ENCODE results near the gene DMP1.

Gene DMP1

GRCh38 chr4:87649980-87650379 lies at the start of gene DMP1:
Gene DMP1 (plus strand): TSS chr4:87650280. CDS start chr4:87656493, 6,213 bp downstream.
- no peak for DNase-seq (ENCODE audit: low read depth)

GRCh38 chr4:87601361-87601760 lies 48.7 kb upstream of the DMP1 start:
- DNase-seq (ENCODE audit: low read depth): no peak

- no peak for DNase-seq (ENCODE audit: low read depth)
Observed at GRCh38 chr4:87608229-87608628, 41.9 kb upstream of the DMP1 start, which contains the start of gene DSPP. Gene DSPP (plus strand): TSS chr4:87608529. CDS start chr4:87610909, 2,380 bp downstream.

- no peak for DNase-seq (ENCODE audit: low read depth)
Observed at GRCh38 chr4:87614292-87614890, 35.7 kb upstream of the DMP1 start.

GRCh38 chr4:87616268-87616667 lies 33.8 kb upstream of the DMP1 start:
- DNase-seq (ENCODE audit: low read depth): no peak

GRCh38 chr4:87620086-87620485 lies 30.0 kb upstream of the DMP1 start:
- DNase-seq (ENCODE audit: low read depth): no peak

GRCh38 chr4:87620491-87620890 lies 29.6 kb upstream of the DMP1 start:
- DNase-seq (ENCODE audit: low read depth): no peak

GRCh38 chr4:87622303-87622702 lies 27.8 kb upstream of the DMP1 start:
- no peak for DNase-seq (ENCODE audit: low read depth)

GRCh38 chr4:87624698-87625097 lies 25.4 kb upstream of the DMP1 start:
- DNase-seq (ENCODE audit: low read depth): no peak

GRCh38 chr4:87631668-87632067 lies 18.4 kb upstream of the DMP1 start:
- DNase-seq (ENCODE audit: low read depth): no peak

- DNase-seq (ENCODE audit: low read depth): no peak
Observed at GRCh38 chr4:87632469-87632868, 17.6 kb upstream of the DMP1 start.

GRCh38 chr4:87633243-87633642 lies 16.8 kb upstream of the DMP1 start:
- no peak for DNase-seq (ENCODE audit: low read depth)

GRCh38 chr4:87644286-87644685 lies 5.8 kb upstream of the DMP1 start:
- DNase-seq (ENCODE audit: low read depth): no peak

GRCh38 chr4:87650938-87651337 lies 858 bp downstream of the DMP1 start:
- no peak for DNase-seq (ENCODE audit: low read depth)

GRCh38 chr4:87651941-87652340 lies 1.9 kb downstream of the DMP1 start:
- DNase-seq (ENCODE audit: low read depth): no peak

- DNase-seq (ENCODE audit: low read depth): no peak
Observed at GRCh38 chr4:87654487-87655044, 4.5 kb downstream of the DMP1 start.

GRCh38 chr4:87657525-87657924 lies 7.4 kb downstream of the DMP1 start:
- DNase-seq (ENCODE audit: low read depth): no peak

- no peak for DNase-seq (ENCODE audit: low read depth)
Observed at GRCh38 chr4:87659247-87659931, 9.3 kb downstream of the DMP1 start.

GRCh38 chr4:87662871-87663270 lies 12.8 kb downstream of the DMP1 start:
- no peak for DNase-seq (ENCODE audit: low read depth)

- no peak for DNase-seq (ENCODE audit: low read depth)
Observed at GRCh38 chr4:87669373-87669772, 19.3 kb downstream of the DMP1 start.

GRCh38 chr4:87677731-87678130 lies 27.7 kb downstream of the DMP1 start:
- no peak for DNase-seq (ENCODE audit: low read depth)

GRCh38 chr4:87679449-87680169 lies 29.5 kb downstream of the DMP1 start:
- peak; percentile 2 for DNase-seq (ENCODE audit: low read depth)

- no peak for DNase-seq (ENCODE audit: low read depth)
Observed at GRCh38 chr4:87680271-87680670, 30.2 kb downstream of the DMP1 start.

All from stimulated activated CD8-positive, alpha-beta memory T cell treated with anti-CD3 and anti-CD28 coated beads, Interleukin-15, amount 100 ng/mL, for 1 hour (primary cell).